Measurements from ENCODE around the gene MBP.
"Not testable (repeated sequence)": the region's sequence is repeated elsewhere in the genome, so short reads cannot be mapped to it uniquely, and the experiment has no call there.

MBP gene

DNA sequence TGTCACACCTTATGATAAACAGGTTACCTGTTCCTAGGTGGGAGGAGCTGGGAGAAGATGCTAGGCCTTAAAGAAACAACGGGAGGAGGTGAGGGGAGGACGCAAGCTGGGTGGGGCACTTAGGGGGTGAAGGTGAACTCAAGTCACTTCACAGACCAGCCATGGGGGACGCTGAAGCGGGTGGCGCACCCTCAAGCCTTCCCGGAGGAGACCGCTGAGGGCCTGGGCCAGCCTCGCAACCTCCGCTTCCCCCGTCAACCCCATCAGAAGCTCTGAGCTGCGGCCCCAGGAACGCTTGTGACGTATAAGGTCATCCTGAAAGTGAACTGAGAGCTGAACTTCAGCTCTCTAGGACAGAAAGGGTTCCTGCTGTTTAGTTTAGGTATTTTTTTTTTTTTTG, 133.5 kb downstream of the MBP start:
- no peak for DNase-seq

DNA sequence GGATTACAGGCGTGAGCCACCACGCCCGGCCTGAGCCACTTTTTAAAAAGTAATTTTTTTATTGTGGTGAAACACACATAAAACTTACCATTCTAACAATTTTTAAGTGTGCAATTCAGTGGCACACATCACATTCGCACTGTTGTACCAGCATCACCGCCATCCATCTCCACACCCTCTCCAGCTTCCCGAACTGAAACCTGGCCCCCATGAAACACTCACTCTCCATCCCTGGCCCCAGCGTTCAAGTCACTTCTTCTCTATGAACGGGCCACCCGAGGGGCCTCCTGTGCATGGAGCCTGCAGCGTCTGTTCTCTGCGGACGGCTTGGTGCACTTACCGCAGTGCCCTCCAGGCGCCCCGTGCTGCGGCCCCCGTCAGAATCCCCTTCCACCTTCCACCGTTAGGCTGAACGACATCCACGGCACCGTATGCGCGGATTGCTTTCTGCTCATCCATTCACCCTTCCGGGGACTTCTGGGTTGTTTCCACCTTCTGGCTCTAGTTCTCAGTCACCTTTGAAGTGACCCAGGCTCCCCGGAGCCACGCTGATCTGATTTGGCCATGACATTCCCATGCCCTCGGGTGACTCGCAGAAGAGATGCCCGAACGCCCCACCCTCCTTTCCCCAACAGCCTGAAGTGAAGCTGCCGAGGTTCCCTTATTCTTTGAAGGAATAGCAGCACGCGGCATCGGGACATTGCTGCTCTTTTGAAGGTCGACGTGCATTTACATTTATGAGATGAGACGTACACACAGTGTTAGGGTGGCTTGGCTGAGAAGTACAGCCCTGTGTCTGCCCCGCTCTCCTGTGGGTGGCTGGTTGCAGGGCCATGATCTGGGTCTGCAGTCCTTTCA, 134.4 kb downstream of the MBP start:
- no peak for DNase-seq

DNA sequence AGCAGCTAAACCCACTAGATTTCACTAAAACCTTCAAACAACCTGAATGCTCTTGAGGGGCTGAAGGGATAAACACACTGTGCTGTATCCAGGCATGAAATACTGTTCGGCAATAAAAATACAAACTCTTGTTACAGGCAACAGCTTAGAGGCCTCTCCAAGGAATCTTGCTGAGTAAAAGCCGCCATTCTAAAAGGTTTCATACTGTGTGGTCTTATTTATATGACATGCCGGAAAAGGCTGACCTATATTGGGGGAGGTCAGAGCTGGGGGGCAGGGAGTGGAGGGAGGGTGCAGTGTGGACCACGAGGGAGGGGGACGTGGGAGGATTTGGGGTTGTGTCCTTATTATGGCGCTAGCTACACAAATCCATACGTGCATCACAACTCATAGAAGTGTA, 136.2 kb downstream of the MBP start:
- DNase-seq, result no peak

DNA sequence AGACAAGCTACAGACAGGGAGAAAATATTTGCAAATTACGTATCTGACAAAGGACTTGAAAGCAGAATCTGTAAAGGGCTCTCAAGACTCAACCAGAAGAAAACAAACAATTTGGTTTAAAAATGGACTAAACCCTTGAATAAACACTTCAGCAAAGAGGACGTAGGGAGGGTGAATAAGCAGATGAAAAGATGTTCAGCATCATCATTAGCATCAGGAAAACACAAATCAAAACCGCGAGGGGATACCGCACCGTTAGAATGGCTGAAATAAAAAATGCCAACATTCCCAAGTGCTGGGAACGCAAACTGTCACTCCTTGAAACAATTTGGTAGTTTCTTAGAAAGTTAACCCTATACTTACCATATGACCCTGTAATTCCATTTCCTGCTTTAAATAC, 136.7 kb downstream of the MBP start:
- DNase-seq, result no peak

GRCh38 chr18:76994086-76994654, 138.4 kb downstream of the MBP start:
- no peak for DNase-seq

DNA sequence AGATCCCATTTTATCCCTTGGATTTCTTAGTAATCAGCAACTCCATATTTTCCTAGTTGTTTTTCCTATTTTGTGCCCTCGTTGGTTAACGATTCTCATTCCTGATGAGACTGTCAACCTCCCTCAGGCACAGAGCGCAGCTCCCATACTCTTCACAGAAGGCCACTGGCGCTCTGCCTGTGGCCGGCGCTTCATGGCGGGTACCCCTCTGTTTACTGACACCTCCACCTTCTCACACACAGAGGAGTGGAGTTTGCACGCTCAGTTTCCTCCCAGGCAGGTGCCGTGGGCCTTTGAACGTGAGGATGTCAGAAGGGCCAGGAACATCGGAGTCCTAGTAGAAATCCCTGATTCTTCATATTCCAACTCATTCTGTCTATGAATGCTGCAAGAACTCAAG, 139.0 kb downstream of the MBP start:
- DNase-seq, result no peak

DNA sequence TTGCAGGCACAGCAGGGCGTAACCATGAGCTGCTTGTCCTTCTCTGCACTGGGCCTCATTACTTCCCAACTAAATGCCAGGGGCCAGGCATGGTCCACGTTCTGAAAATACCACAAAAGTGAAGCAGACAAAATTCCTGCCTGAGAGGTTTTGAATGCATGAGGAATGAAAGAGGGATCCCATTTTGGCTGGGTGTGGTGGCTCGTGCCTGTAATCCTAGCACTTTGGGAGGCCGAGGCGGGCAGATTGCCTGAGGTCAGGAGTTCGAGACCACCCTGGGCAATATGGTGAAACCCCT, 139.5 kb downstream of the MBP start:
- no peak for DNase-seq

DNA sequence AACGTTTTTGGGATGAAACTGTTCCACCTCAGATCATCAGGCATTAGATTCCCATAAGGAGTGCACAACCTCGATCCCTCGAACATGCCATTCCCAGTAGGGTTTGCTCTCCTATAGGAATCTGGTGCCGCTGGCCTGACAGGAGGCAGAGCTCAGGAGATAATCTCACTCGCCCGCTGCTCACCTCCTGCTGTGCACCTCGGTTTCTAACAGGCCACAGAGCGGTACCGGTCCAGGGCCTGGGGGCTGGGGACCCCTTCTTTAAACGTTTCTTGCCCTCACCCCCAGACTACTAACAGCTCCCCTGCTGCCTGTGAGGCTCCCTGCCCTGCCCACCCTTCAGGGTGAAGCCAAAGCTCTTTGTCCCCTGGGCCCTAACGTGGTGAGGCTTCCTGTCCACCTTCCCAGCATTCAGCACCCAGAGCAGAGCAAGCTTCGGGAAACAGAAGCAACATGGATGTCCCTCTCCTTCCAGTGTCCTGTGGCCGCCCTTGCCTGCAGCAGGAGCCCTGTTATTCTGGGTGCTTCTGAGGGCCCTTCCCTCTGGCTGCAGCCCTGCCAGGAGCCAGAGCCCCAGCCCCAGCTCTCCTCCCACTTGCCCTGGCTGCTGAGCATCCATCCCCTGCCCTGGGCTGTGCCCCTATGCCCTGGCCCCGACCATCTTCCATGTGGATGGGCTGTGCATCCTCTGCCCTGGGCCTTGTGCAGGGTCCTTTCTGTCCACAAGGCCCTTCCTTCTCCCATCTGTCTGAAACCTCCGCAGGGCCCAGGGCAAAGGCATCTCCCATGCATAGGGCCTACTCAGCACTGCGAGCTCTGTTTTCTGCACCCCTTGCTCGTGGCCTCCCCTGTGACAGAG, 140.1 kb downstream of the MBP start:
- DNase-seq, result no peak

GRCh38 chr18:76991021-76991688, 141.4 kb downstream of the MBP start:
- no peak for DNase-seq

GRCh38 chr18:76990343-76991020, 142.1 kb downstream of the MBP start:
- DNase-seq, result not testable (repeated sequence)

- no peak for DNase-seq
These were observed 142.9 kb downstream of the MBP start for GRCh38 chr18:76989647-76990190.

- no peak for DNase-seq
These were observed 143.5 kb downstream of the MBP start for GRCh38 chr18:76988827-76989646.

DNA sequence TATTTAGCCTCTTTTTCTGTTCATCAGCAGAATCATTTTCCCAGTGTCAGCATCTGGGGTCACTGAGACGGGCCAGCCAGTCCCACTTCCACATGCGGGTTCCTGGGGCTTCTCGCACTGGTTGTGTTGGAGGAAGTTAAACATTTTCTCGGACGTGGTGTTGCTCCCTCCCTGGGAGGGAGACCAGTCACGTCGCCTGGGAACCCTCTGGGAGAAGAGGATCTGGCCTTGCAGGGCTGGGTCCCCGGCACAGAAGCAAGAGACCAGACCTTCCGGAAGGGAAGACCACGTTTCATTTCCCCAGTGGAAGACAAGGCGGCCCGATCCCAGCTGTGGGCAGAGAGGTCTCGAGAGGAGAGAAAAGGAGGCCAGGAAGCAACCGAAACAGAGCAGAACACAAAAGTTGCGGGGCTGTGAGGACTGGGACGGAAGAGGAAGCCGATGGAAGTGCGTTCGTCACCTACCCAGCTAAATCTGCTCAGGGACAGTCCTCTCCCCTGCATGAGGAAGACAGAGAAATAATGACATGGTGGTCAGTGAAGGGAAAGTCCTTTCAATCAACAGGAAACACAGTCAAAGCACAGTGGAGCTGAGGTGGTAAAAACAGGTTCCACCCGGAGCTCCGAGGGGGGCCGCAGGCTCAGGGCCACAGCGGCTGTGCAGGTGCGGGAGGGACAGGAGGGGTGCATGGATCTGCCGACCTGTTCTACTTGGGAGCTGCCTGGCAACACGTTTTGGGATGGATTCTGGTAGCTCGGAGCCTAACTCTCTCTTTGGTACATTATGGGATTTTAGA, 144.4 kb downstream of the MBP start:
- DNase-seq, result no peak

DNA sequence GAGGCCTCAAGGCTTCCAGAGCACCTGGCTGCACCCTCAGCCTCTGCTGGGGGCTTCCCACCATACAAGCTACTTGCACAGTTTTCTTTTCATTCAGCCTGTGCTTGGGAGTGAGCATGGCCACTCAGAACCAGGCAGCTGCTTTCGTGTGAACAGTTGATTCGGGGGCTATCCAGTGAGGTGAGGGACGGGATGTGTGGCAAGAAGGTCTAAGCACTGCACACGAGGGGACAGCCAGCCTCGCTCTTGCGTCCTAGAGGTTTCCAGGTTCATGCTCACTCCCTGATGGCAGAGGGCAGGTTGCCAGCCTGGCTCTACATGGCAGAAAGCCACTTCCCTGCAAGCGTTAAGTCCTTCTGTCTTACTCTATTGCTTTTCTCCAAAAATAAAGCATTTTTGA, 146.2 kb downstream of the MBP start:
- DNase-seq, result no peak

- no peak for DNase-seq
These were observed 146.7 kb downstream of the MBP start for GRCh38 chr18:76985951-76986236.

GRCh38 chr18:76985156-76985950, 147.2 kb downstream of the MBP start:
- DNase-seq, result no peak

- no peak for DNase-seq
These were observed 148.1 kb downstream of the MBP start for GRCh38 chr18:76984193-76985155.

- no peak for DNase-seq
These were observed 149.0 kb downstream of the MBP start for GRCh38 chr18:76983613-76984051.

Data from hematopoietic multipotent progenitor cell treated with erythropoietin and hydrocortisone succinate and interleukin-3 and kit ligand, for 4 days (in vitro differentiated cells).